22Rv1 (cell line): ENCODE results near the gene KIRREL3.

Experiments used
- H3K27ac ChIP-seq: fragments of 450-650 bp; 2 replicates; pipeline ENCODE4 v1.5.1; 2017
- ZFX ChIP-seq: fragments of 450-650 bp; IDR thresholded peaks from 2 replicates; pipeline ENCODE4 v1.6.1; 2017; ENCODE audit warnings: antibody characterized with exemption, borderline replicate concordance
- TF ChIP-seq, protein P1 (sequence below): fragments of 450-650 bp; IDR thresholded peaks from 2 replicates; pipeline ENCODE4 v1.5.1; 2017; ENCODE audit warnings: mild to moderate bottlenecking

KIRREL3 gene

DNA sequence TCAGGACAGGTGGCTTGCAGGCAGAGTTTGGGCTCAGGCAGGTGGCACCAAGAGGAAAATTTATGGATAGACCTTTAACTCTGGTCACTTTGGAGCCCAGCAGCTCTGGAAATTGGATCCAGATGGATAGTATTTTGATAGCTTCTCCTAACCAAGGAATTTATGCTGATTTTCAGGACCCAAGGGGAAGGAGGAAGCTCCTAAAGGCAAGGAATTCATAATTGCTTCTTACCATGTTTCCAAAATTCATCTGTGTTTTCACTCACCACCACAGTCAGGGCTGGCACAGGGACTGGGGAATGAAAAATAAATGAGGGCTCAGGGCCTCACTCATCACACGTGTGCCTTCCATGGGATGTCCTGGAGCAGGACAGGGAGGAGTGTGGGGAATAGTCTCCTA, 327.3 kb downstream of the KIRREL3 start:
- TF ChIP-seq ZFX, result no peak
- TF ChIP-seq, protein P1, sequence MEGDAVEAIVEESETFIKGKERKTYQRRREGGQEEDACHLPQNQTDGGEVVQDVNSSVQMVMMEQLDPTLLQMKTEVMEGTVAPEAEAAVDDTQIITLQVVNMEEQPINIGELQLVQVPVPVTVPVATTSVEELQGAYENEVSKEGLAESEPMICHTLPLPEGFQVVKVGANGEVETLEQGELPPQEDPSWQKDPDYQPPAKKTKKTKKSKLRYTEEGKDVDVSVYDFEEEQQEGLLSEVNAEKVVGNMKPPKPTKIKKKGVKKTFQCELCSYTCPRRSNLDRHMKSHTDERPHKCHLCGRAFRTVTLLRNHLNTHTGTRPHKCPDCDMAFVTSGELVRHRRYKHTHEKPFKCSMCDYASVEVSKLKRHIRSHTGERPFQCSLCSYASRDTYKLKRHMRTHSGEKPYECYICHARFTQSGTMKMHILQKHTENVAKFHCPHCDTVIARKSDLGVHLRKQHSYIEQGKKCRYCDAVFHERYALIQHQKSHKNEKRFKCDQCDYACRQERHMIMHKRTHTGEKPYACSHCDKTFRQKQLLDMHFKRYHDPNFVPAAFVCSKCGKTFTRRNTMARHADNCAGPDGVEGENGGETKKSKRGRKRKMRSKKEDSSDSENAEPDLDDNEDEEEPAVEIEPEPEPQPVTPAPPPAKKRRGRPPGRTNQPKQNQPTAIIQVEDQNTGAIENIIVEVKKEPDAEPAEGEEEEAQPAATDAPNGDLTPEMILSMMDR, result no peak
- no peak overlapping the region for H3K27ac ChIP-seq

DNA sequence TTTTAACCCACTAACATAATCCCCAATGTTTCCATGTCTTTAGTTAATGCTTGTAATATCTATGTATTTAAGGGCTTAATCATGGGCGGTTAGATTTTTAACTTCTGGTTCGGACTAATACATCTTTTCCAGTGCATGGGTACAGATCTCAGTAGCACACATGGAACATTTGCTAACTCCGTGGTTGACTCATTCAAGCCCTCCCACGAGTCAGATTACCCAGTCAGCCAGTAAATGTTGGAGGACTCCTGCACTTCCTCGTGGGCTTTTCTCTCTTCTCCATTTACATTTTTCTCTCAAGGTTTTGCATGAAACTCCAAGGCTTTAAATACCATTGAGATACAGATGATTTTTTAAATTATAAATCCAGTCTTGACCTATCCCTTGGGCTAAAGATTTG, 331.2 kb downstream of the KIRREL3 start:
- no peak for TF ChIP-seq ZFX
- H3K27ac ChIP-seq, result no peak overlapping the region

DNA sequence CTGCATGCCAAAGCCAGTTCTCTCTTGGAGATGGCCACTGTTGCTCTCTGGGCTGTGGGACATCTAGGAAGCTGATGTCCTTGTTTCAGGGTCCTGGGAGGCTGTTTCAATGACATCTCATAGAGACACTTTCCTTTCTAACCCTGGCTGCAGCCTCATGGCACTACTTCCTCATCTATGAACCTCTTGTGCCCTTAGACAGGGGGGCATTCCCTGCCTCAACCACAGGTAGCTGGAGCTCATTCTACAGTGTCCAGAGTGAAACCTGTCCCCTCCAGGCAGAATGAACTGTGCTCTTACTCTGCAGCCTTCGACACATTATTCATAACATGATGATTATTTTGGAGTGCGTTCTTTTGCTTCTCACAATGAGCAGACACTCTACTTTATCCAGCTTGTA, 335.9 kb downstream of the KIRREL3 start:
- no peak for TF ChIP-seq ZFX
- TF ChIP-seq, protein P1, result no peak
- no peak overlapping the region for H3K27ac ChIP-seq

DNA sequence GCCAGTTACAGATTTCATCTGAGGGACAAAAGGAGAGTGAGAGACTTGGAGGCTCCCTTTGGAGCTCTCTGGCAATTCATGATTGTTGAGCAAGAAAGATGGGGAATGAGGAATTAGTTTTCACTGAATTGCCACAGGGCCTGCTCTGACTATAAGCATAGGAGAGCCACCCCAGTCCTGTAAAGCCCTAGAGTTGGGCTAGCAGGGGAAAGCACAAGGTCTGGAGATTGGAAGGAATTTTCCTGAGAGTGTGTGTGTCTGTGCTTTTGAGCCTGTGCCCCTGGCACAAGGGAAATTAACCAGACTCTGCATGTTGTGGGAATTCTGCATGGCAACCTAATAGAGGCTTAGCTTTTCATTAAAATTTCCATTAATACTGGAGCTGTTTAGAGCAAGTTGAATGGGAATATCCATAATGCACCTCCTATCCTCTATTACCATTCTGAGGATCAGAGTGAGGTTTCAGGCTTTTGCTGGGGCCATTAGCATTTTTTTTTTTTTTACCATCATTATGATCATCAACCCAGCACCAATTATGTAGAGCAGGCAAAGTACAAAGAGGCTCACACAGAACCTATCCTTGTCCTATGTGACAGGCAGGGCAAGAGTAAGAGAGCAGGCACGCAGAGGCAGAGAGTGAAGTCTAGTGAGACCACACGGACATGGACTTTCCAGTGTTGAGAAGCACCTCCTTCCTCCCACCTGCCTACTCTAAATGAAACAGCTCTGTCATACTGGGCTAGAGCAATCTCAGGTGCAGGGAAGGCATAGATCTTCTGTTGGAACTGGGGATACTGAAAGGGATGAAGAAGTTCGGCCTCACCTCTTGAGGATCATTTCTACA, 336.6 kb downstream of the KIRREL3 start:
- H3K27ac ChIP-seq, result no peak overlapping the region
- TF ChIP-seq ZFX, result no peak
- TF ChIP-seq, protein P1, result no peak

DNA sequence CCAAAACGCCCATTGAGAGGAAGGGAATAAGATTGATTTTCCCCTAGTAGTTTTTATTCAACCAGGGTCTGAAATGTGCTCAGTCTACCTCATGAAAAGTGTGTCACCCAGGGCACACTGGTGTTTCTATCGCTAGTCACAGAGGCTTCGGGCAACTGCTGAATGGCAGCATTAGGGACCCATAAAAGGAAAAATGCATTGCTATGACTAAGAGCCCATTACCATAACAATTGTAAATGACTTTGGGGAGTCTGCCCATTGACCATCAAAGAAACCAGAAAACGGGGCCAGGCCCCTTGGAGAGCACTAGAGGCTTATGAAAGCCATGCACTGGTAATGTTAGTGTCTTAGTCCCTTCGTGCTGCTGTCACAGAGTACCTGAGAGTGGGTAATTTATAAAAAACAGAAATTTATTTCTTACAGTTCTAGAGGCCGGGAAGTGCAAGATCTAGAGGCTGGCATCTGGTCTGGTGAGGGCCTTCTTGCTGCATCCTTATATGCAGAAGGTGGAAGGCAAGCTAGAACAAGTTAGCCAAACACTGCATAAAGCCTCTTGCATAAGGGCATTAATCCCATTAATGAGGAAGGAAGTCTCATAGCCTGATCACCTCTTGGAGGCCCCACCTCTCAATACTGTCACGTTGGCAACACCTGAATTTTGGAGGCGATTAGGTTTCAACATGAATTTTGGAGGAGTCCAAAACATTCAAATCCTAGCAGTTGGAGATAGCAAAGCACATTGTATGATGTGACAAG, 338.4 kb downstream of the KIRREL3 start:
- TF ChIP-seq ZFX, result no peak
- TF ChIP-seq, protein P1, result no peak
- H3K27ac ChIP-seq, result no peak overlapping the region

DNA sequence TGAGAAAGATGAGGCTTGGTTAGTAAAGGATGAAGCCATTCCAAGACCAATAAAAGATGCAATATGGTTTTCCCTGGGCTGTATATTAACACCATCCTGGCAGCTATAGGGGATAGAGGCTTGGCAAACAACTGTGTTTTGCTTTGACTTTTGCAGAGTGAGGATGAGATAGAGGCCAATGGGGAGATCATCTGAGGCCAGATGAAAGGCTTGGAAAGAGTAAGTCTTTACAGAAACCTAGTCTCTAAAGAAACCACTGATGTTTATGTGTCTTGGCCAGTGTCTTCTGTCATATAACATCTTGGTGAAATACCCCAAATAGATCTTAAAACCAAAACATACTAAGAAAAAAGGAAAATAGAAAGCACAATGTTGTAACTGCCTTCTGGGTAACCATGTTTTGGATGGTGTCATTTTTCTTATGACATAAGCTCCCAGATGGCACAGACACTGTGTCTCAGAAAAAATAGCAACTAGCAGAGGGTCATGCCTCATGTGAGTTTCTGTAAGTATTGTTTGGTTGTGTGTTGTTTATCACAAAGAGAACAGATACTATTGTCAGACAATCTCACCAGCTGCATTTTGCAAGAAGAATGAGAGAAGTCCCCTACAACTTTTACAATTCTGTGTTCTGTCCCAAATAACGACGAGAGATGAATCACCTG, 339.7 kb downstream of the KIRREL3 start:
- TF ChIP-seq ZFX, result no peak
- TF ChIP-seq, protein P1, result no peak
- no peak overlapping the region for H3K27ac ChIP-seq

DNA sequence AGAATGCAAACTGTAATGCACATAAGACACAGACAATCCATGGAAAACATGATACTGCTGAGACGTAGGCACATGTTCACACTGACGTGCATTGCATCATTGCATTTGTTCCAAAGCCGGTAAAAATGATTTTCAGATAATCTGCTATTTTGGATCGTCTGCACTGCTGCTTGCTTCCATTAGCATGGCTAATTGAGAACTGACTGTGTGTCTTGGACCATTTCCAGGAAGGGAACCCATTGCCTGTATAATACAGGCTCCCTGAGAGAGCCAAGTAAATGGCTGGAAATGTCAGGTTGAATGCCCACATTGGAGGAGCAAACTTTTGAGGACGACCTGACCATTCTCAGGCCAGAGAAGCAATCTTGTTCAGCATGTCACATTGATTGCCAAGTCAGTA, 340.2 kb downstream of the KIRREL3 start:
- TF ChIP-seq, protein P1, result no peak
- TF ChIP-seq ZFX, result no peak
- no peak overlapping the region for H3K27ac ChIP-seq
